GM18870 (cell line): ENCODE measurements around the gene ABCA2.

Experiments used
- ATAC-seq: cut with Tn5 transposase; IDR thresholded peaks from one replicate; pipeline ENCODE4 v1.9.1; 2021; ENCODE audit warnings: moderate library complexity; ENCODE audit not compliant: unreplicated experiment

ABCA2 gene

DNA sequence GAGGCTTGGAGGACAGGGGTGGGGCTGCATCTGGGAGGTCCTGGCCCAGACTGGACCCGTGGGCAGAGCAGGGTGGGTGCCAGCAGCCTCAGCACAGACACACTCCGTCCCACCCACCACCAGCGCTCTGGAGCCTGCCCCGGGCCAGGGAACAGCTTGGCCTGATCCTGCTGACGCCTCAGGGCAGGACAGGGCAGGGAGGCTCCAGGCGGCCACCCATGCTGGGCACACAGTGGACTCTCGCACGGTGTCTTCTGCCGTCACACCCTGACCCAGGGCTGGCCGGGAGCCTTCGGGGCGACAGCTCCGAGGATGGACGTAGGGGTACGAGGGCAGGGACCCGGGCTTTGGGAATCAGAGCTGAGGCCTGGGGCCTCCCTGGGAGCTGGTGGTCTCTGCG, 58.9 kb downstream of the ABCA2 start:
- no peak for ATAC-seq

DNA sequence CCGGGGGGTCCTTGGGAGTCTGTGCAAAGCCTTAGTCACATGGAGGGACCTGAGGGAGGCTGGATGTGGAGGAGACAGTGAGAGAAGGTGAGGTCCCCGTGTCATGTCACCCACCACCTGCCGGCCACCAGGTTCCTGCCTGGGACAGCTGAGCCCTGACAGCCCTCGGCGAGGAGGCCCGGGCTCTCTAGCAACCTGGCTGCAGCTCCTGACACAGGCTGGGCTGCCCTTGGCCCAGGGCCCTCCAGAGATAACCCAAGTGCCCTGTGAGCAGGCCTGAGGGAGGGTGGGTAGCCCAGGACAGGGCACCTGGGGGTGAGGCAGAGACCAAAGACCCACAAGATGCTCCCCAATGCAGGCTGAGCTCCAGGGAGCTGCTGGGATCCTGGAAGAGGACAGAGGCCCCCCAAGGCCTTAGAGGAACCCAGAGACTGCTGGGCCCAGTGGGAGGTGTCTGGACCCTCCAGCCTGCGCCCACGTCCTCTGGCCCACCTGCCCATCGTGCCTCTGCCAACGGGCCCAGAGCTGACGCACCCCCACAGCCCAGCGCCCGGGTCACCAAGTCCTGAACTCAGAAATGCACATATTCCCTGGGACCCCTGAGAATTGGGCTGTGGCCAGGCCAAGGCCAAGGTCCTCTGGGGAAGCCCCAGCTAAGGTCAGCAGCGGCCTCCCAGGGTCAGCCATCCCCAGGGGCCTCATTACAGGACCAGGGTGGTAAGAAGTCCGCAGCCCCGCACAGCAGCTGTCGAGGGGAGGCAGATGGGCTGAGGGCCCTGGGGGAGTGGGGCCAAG, 59.5 kb downstream of the ABCA2 start:
- no peak for ATAC-seq

DNA sequence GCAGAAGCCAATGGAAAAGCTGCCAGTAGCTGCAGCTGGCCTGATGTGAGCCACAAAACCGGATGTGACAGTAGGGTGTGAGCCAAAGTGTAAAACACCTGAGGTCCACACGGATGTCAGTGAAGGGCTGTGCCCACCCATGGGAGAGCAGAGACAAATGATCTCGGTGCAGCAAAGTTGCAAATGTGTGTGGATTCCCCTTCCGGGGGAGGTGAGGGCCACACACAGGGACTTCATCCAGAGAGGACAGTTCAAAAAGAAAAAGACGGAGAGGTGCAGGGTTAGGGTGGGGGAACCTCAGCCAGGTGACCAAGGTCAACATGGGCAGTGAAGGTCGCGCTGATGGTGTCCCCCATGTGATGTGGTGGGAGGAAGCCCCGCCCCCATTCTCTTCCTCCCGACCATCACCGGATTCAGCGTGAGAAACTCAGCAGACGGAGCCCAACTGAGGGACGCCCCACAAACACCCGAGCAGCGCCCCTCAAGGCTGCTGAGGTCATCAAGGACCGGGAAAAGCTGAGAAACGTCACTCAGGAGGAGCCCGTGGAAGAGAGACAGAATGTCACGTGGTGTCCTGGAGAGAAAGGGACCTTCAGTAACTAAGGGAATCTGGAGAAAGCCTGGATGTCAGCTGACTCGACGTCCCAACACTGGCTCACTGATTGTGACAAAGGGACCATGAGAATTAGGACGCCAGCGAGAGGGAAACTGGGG, 62.1 kb downstream of the ABCA2 start:
- ATAC-seq, result no peak

DNA sequence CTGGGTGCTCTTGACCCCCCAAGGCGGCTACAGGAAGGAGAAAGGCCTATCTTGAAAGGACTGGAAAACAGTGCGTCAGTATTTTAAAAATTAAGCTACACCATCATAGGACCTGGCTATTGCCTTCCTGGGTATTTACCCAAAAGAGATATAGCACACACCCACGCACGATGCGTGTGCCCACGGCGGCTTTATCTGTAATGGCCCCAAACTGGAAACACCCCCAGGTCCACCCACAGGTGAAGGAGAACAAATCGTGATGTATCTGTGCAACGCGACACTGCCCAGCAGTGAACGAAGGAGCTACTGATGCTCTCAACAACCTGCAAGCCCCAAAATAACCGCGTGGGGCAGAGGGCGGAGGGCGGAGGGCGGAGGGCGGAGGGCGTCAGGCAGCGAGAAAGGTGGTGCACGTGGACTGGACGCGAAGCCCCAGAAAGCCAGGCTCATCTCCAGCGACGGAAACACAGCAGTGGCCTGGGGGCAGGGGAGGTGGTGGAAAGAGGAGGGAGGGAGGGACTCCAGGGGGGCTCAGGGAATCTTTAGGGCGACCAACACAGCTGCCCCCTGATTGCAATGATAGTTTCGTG, 63.1 kb downstream of the ABCA2 start:
- no peak for ATAC-seq

DNA sequence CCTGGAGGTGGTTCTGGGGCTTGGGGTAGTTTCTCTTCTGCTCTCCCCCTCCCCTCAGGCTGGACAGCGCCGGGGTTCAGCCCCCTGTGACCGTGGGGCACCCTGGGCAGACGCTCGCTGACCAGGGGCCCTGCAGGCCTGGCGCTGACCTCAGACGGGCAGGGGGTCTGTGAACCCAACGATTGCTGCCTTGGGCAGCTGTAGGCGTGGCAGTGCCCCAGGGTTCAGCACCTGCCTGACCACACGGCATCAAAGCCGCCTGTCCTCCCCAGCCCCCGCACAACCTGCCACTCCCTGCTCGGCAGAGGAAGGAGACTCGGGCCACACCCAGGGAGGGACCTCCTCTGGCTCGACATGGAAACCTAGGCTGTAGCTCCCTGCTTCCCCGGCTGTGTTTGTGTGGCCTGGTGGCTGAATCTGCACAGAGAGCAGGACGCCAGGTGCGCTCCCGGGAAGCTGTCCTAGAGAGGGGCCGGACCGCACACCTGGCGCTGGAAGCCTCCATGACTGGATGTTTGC, 63.8 kb downstream of the ABCA2 start:
- ATAC-seq, result no peak

DNA sequence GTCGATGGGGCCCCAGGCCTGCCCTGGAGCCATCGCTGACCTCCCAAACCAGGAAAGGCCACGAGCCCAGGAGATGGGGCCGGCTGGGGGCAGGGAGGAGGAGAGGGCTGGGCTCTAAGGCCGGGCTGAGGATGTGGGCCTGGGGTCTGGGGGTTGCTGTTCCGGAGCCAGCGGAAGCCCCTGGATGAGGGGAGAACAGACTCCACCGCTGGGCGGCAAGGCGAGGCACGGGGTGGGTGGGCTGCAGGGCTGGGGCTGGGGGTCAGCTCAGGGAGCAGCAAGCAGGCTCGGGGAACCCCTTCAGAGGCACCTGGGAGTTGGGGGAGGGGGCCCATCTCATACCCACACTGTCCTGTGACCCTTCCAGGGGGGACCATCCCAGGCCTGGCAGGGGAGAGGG, 64.3 kb downstream of the ABCA2 start:
- ATAC-seq, result no peak

DNA sequence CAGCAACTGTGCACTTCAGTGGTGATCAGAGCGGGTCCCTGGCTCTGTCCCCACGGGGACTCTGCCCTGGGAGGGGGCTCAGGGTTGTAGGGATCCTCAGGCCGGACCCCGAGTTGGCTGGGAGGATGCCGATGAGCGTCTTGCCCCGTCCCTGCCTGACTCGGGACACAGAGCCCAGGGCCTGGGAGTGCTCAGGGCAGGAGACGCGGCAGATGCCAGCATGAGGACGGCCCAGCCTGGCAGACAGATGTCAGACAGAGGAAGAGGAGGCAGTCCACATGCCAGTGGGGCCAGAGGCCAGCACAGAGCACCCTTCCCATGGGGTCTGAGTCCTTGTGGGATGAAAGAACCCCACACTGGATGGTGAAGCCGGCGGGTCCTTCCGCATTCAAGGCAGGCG, 64.7 kb downstream of the ABCA2 start:
- ATAC-seq, result no peak

DNA sequence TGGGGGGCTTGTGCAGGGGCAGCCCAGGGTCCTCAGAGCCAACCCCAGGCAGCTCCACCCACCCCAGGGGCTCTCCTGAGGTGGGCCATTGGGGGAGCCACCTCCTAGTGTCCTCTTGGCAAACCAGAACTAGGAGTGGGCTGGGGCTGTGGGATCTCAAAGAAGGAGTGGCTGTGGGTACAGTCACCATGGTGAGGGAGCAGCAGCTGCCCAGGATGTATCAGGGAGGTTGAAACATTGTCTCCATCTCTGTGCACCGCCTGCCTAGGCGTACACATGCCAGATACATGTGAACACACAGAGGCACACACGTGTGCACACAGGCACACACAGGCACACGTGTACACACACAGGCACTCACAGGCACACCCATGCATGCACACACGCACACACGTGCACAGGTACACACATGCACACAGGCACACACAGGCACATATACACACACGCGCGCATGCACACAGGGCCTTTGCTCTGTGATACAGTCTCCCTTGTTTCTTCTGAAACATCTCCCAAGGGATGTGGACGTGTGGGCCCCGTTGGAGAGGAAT, 65.3 kb downstream of the ABCA2 start:
- ATAC-seq, result no peak

DNA sequence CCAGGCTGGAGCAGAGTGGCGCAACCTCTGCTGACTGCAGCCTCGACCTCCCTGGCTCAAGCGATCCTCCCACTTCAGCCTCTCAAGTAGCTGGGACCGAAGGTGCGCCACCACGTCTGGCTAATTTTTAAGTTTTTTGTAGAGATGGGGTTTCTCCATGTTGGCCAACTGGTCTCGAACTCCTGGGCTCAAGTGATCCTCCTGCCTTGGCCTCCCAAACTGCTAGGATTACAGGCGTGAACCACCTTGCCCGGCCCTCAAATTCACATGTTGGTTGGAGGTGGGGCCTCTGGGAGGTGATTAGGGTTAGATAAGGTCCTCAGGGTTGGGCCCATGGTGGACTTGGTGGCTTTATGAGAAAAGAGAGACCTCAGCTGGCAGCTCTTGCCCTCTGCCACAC, 65.9 kb downstream of the ABCA2 start:
- no peak for ATAC-seq

DNA sequence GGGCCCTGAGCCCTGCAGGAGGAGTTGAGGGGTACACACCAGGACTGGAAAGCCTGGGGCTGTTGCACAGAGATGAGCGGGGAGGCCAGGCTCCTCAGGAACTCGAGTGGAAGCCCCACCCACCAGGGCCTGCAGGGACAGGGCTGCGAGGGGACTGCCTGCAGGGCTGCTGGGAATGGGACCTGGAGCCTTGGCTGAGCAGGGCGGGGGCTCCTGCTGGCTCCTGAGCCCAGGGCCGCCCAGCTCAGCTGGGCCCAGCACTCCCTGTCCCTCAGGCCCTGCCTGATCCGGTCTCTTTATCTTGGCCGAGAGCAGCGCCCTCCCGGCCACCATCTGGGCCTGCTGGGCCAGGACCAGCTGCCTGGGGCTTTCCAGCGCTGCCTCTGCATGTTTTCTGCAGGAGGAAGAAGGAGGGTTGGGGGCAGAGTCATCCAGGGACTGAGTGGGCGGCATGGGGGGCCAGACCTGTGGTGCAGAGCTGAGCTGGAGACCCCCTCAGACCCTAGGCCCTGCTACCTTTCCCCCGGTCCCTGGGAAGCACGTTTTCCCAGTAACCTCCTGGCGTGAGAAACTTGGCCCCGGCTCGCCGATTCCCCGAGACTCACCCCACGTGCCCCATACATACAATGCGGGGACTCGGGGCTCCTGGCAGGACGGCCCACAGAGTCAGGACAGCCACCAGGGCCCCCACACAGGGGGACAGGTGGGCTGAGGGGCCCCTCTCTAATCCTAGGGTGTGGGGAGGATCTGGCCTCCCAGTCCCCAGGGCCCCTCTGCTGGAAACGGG, 66.6 kb downstream of the ABCA2 start:
- ATAC-seq, result no peak

DNA sequence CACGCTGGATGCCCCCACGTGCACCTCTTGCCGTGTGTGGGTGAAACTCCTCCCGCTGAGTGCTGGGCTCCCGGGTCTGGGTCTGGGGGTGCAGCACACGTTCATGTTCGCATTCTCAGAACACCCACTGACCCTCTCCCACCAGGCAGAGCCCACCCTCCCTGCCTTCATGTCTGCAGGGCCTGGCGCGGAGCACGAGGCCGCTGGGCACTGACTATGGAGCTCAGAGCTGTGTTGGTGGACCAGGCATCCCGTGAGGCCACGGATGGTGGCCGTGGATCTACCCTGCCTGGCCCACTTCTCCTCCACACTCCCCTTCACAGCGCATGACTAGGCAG, 67.1 kb downstream of the ABCA2 start:
- no peak for ATAC-seq

DNA sequence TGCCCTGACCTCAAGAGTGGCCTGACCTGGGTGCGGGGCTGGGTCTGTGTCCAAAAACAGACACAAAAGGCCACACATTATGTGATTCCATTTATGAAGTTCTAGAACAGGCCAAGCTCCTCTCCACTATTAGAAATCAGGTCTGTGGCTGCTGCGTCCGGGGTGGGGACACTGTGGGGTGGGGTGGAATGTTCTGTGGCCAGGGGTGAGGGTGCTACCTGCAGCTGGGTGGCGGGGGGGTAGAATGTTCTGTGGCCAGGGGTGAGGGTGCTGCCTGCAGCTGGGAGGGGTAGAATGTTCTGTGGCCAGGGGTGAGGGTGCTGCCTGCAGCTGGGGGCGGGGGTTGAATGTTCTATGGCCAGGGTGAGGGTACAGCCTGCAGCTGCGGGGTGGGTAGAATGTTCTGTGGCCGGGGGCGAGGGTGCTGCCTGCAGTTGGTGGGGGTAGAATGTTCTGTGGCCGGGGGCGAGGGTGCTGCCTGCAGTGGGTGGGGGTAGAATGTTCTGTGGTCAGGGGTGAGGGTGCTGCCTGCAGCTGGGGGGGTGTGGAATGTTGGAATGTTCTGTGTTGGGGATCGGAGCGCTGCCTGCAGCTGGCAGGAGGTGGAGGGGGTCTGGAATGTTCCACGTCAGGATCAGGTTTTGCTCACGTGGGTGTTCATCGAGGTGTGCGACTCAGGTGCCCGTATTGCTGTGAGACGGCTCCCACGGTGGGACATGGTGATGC, 67.7 kb downstream of the ABCA2 start:
- no peak for ATAC-seq

DNA sequence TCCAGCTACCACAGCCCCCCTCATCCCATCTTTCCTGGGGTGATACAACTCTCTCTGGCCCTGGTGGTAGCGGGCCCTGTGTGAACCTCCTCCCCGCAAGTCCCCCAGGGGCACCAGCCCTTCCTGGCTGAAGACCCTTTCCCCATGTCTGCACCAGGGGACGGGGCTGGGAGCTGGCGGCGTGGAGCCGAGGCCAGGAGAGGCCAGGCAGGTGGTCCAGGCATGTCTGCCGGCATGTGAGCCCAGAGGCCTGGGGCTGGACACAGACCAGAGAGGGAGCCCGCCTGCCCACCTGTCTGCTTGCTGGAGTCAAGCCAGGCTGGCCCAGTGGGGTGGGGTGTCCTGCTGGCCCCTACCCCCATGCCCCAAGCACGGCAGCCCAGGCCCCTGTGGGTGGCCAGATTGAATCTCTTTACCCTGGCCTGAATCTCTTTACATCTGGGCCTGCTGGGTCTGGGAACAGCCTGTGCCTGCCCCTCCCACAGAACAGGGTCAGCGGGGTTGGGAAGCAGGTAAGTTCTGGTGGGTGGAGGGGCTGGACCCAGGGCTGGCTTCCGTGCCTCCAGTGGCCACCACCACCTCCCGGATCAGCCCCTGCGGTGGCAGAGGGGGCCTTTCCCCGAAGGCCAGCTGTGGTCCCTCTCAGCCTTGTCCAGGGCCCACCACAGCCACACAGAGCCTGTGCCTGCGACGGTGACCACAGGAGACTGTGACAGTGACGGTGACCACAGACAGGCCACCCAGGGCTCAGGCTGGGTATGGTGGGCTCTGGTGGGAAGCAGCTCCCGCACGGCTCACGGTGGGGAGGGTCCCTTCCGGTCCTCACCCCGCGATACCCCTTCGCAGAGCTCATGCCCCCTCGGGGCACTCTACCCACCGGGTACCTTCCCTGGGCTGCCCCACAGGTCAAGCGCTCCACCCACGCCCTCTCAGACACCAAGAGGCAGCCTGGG, 68.9 kb downstream of the ABCA2 start:
- ATAC-seq, result no peak

DNA sequence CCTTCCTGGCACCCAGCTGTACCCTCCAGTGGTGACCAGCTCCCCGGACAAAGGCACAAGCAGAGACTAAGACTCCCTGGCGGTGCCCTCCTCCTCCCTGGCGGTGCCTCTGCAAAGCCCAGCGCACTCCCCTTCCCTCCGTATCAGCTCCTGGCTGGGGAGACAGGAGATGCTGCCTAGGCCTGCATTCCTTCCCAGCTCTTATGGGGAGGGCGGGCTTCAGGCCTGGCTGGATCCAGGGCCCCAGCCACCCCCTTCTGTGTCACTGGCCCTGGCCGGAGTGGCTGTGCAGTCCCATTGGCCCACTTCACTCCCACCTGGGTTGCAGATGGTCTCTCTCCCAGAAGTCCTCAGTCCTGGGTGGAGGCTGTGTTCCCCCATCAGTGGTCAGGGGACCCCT, 69.6 kb downstream of the ABCA2 start:
- no peak for ATAC-seq

DNA sequence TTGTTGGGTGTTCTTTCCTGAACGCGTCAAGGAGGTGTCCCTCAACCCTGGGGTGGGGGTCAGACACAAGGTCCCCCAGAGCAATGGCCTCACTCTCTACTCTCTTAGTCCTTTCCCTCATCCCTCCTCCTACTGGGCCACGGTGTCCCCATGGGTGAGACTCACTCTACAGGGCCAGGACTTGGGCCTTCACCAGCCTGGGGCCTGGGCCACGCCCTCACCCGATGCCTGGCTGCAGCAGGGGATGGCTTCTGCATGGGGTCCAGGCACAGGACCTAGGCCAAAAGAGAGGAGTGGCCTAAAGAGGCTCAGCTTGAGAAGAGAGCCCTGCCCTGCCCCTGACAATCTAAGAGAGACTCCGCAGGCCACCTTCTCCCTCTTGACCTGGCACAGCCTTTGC, 70.1 kb downstream of the ABCA2 start:
- no peak for ATAC-seq

DNA sequence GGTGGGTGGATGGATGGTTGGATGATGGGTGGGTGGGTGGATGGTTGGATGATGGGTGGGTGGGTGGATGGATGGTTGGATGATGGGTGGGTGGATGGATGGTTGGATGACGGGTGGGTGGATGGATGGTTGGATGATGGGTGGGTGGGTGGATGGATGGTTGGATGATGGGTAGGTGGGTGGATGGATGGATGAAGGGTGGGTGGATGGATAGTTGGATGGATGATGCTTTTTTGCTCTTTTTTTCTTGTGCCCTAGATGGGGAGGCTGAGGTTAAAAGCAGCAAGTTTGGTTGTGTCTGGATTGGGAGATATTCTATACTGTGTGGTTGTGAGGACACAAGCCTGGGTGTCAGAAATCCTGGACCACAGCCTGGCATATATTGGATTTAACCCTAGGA, 70.6 kb downstream of the ABCA2 start:
- no peak for ATAC-seq
